ENCODE data around the gene PRICKLE3.

Gene PRICKLE3, protein sequence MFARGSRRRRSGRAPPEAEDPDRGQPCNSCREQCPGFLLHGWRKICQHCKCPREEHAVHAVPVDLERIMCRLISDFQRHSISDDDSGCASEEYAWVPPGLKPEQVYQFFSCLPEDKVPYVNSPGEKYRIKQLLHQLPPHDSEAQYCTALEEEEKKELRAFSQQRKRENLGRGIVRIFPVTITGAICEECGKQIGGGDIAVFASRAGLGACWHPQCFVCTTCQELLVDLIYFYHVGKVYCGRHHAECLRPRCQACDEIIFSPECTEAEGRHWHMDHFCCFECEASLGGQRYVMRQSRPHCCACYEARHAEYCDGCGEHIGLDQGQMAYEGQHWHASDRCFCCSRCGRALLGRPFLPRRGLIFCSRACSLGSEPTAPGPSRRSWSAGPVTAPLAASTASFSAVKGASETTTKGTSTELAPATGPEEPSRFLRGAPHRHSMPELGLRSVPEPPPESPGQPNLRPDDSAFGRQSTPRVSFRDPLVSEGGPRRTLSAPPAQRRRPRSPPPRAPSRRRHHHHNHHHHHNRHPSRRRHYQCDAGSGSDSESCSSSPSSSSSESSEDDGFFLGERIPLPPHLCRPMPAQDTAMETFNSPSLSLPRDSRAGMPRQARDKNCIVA

GRCh38 chrX:49186125-49187027 lies at the start of gene PRICKLE3:
Gene PRICKLE3, minus strand, starts transcription at chrX:49186373. Its CDS starts 76 bp downstream, at chrX:49186297.
- peak; percentile 35 for TF ChIP-seq CTCF (IDR thresholded peaks at IDR 0.05; ENCODE audit: low read depth, low read length, missing control alignments)
- H3K4me3 ChIP-seq (replicated peaks; ENCODE audit: low read depth, low read length): peak within 1 kb of the TSS; percentile 60
- no peak for DNase-seq (ENCODE audit: extremely low read depth, low read depth)

- no peak for TF ChIP-seq CTCF (IDR thresholded peaks at IDR 0.05; ENCODE audit: low read depth, low read length, missing control alignments)
- no peak for DNase-seq (ENCODE audit: extremely low read depth, low read depth)
- H3K4me3 ChIP-seq (replicated peaks; ENCODE audit: low read depth, low read length): no peak overlapping the region
Observed at GRCh38 chrX:49233887-49234555, 47.8 kb upstream of the PRICKLE3 start.

- DNase-seq (ENCODE audit: extremely low read depth, low read depth): no peak
- no peak within 1 kb of the TSS for H3K4me3 ChIP-seq (replicated peaks; ENCODE audit: low read depth, low read length)
- TF ChIP-seq CTCF (IDR thresholded peaks at IDR 0.05; ENCODE audit: low read depth, low read length, missing control alignments): no peak
Observed at GRCh38 chrX:49233176-49233575, 47.0 kb upstream of the PRICKLE3 start, which contains the start of gene CACNA1F. Gene CACNA1F, minus strand, starts transcription at chrX:49233340. Its CDS starts 31 bp downstream, at chrX:49233309.

- TF ChIP-seq CTCF (IDR thresholded peaks at IDR 0.05; ENCODE audit: low read depth, low read length, missing control alignments): no peak
- no peak for DNase-seq (ENCODE audit: extremely low read depth, low read depth)
- H3K4me3 ChIP-seq (replicated peaks; ENCODE audit: low read depth, low read length): no peak overlapping the region
Observed at GRCh38 chrX:49232525-49232924, 46.4 kb upstream of the PRICKLE3 start.

DNA sequence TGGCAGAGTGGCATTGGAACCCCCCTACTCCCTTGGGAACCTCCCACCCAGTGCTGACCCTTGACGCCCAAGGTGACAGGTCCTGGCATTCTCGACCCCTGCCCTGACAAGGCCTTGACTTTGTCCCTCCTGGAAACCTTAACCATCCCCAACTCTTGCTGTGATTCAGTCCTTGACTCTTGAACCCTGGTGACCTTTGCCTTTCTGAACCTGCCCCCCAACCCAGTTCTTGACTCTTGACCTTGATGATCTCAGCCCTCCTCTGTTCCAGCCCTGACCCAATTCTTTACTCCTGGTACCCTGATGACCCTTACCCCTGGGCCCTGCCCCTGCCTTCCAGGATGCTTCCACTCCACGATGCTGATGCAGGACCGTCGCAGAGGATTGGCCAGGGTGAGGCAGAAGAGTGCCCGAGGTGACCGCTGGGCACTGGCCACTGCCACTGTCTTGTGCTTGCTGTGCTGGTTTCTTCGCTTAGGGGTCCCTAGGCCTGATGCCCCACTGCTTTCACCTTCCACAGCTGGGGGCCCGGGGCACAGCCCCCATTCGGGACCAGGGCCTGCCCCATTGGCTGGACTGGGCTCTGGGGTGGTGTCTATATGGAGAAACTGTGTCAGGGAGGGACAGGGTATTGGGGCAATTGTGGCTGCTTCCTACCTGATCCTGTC lies 45.3 kb upstream of the PRICKLE3 start:
- no peak for TF ChIP-seq CTCF (IDR thresholded peaks at IDR 0.05; ENCODE audit: low read depth, low read length, missing control alignments)
- H3K4me3 ChIP-seq (replicated peaks; ENCODE audit: low read depth, low read length): no peak overlapping the region
- DNase-seq (ENCODE audit: extremely low read depth, low read depth): no peak

Data from HFF-Myc (cell line).